Upper lobe of left lung (tissue), 4 donors: ENCODE data around the gene ALDH3B1.

Experiments
- EP300 ChIP-seq, 4 donors: sonication (generic); formaldehyde crosslinking; IDR thresholded peaks; one replicate each; pipeline ENCODE4 v1.5.1; 2017; ENCODE audit warnings: antibody characterized with exemption in 4 of 4, control low read depth in 2 of 4
- POLR2A ChIP-seq, 4 donors: fragments of 450-650 bp; IDR thresholded peaks; one replicate each; pipeline ENCODE4 v1.5.1; 2016 to 2017; ENCODE audit warnings: antibody characterized with exemption in 4 of 4, mild to moderate bottlenecking in 2 of 4
- POLR2AphosphoS5 ChIP-seq, 2 donors: sonication (generic); formaldehyde crosslinking; IDR thresholded peaks; one replicate each; pipeline ENCODE4 v1.5.1; 2017; ENCODE audit warnings: antibody characterized with exemption in 2 of 2

DNA sequence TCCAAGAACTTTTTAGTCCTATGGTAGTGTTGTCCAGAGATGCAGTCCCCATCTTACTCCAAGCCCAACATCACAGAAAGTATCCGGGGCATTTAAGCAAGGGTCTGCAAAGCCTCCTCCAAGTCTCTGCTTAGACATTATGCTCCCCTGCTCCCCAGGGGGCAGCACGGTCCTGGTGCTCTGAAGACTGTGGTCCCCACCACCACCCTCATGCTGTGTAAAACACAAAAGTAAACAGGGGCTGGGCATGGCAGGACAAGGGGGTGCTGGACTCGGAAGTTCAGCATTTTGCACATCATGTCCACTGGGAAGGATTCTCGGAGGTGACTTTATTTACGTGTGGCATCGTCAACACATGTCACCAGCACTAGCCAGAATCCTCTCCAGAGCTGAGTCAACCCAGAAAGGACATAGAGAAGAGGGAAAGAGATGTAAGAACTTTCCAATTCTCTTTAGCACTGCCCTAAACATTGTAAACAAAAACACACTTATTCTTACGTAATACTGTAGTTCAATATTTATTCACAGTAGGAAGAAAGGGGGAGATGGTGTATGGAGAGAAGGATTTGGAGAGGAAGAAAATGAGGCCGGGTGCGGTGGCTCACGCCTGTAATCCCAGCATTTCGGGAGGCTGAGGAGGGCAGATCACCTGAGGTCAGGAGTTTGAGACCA, 66.4 kb downstream of the ALDH3B1 start:
- TF ChIP-seq POLR2AphosphoS5 (IDR thresholded peaks at IDR 0.05) (no peak), EP300 (IDR thresholded peaks at IDR 0.05) (no peak), POLR2A (IDR thresholded peaks at IDR 0.05) (no peak)
